NCI-H1417 (cell line): ENCODE results near the gene MGMT.

Source experiments
- DNase-seq, 3 experiments: peaks; one replicate each; lab custom pipeline; 2025; lab: John Stamatoyannopoulos, UW

Gene MGMT

GRCh38 chr10:129758207-129759021 lies 291.4 kb downstream of the MGMT start:
- no peak for DNase-seq

GRCh38 chr10:129759214-129760002 lies 292.4 kb downstream of the MGMT start:
- DNase-seq, result peak in 1 of 3 experiments; percentile 12

- DNase-seq, result no peak
Observed at GRCh38 chr10:129760003-129760315, 292.9 kb downstream of the MGMT start.

DNA sequence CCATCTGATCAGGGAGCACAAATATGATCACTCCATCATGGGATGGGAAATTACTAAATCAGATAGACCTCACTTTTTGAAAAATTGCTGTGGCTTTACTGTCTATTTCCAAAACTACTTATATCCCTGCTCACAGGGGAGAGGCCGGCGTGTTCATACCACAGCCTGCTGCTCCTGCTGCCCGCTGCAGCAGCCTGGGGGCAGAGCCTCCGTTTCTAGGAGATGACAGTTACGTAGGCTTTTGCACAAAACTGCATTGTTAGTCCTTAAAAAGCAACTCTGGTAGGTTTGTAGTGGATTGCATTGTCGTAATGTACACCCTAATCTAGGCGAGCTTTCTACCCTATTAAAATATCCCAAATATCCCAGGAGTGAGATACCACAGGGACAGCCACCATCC lies 293.4 kb downstream of the MGMT start:
- DNase-seq, result no peak

GRCh38 chr10:129761197-129761972 lies 294.3 kb downstream of the MGMT start:
- no peak for DNase-seq

GRCh38 chr10:129761981-129762956 lies 295.2 kb downstream of the MGMT start:
- DNase-seq, result no peak

DNA sequence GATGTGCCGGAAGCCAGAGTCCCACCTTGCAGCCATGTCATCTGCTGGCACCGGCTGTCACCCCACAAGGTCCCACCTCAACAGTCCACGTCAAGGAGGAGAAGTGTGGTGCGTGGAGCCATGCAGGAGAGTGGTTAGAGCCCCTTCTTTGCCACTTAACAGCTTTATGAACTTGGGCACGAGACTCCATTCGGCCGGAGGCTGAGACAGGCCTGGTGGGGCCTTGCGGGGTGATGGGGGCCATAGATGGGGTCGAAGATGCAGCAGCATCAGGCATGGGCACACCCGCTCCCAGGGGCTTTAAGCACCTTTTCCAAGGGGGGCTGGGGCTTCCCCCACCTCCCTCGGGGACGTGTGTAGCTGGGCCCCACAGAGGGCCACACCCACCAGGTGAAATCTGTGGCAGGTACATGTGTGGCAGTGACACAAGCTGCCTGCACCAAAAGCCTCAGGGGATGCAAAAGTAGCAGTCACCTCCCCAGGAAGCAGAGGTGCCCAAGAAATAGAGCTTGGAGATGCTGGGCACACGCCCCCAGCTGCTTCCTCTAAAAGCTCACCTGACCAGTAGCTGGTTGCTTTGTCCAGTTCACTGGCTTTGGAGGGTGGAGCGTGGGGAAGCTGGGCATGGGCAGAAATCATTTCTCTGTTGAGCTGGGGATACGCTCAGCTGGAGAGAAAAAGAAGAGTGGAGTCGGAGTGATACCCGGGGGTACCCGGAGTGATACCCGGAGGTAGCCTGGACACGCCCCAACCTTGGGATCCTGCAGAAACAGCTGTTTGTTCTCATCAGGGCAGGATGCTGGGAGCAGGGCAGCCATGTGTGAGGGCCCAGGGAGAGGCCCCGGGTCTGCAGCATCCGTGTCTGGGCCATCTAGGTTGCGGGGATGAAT lies 297.2 kb downstream of the MGMT start:
- DNase-seq, result no peak

DNA sequence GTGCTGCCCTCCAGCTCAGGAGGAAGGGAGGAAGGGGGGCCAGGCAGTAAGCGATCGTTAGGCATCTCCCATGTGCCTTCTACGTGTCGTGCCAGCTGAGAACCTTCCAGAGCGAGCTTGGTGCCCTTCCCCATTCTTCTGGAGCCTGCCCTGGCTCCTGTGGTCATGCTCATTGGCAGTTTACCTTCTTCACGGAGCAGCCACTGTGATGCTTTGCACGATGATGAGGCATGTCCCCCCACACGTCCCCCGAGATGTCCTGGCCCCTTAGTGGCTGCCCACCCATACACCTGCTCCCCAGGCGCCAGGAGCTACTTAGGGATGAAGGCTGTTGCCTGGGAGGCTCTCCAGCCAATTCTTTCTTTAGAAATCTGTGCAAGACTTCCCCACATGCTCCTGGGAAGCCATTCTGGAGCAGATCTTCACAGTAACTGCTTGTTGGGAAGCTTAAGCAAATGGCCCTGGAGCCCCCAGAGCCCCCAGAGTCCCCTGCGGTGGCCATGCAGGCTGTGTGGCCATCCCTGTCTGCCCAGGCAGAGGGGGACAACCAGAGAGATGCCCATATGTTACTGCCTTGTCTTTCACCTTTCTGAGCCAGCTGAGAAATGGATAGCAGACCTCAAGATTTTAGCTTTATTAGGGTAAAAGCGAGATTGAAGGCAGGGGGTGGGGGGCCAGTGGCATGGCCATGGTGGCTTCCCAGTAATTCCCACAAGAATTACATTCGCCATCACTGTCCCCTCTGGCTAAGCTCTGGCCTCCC lies 298.0 kb downstream of the MGMT start:
- DNase-seq, result no peak

GRCh38 chr10:129765664-129766550 lies 298.9 kb downstream of the MGMT start:
- no peak for DNase-seq

DNA sequence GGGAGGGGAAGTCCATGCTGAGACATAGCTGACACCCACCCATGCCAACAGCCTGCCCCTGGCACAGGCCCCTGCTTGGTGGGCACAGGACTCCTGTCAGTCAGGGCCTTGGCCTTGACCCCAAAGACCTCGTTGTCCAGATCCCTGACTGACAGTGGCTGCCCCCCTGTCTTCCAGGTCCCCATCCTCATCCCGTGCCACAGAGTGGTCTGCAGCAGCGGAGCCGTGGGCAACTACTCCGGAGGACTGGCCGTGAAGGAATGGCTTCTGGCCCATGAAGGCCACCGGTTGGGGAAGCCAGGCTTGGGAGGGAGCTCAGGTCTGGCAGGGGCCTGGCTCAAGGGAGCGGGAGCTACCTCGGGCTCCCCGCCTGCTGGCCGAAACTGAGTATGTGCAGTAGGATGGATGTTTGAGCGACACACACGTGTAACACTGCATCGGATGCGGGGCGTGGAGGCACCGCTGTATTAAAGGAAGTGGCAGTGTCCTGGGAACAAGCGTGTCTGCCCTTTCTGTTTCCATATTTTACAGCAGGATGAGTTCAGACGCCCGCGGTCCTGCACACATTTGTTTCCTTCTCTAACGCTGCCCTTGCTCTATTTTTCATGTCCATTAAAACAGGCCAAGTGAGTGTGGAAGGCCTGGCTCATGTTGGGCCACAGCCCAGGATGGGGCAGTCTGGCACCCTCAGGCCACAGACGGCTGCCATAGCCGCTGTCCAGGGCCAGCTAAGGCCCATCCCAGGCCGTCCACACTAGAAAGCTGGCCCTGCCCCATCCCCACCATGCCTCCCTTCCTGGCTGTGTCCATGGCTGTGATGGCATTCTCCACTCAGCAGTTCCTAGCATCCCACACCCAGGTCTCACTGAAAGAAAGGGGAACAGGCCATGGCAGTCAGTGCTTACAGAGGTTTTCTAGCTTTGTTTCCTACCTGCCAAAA lies 299.8 kb downstream of the MGMT start:
- no peak for DNase-seq

GRCh38 chr10:129767751-129768150 lies 300.7 kb downstream of the MGMT start:
- no peak for DNase-seq

GRCh38 chr10:129768437-129769355 lies 301.7 kb downstream of the MGMT start:
- peak in 1 of 3 experiments; percentile 0 for DNase-seq

GRCh38 chr10:129769381-129770116 lies 302.5 kb downstream of the MGMT start:
- DNase-seq, result no peak

GRCh38 chr10:129770286-129770685 lies 303.2 kb downstream of the MGMT start:
- no peak for DNase-seq

- DNase-seq, result no peak
Observed at GRCh38 chr10:129771024-129771423, 304.0 kb downstream of the MGMT start.

- no peak for DNase-seq
Observed at GRCh38 chr10:129771576-129771975, 304.5 kb downstream of the MGMT start.
